Mesothelial cell of epicardium (in vitro differentiated cells): ENCODE data around the gene STING1. TPM values are rescaled to one million over a fixed set of nuclear protein-coding genes. Genes with fewer than 3 reads are reported as not detected.
"Not testable (repeated sequence)": the region's sequence is repeated elsewhere in the genome, so short reads cannot be mapped to it uniquely, and the experiment has no call there.

ENCODE experiments used
- DNase-seq, 2 experiments: peaks; one replicate each; pipeline ENCODE4 v3.0.0; 2021; ENCODE audit warnings: low spot score in 2 of 2; ENCODE audit not compliant: unreplicated experiment in 2 of 2
- H3K27ac Mint-ChIP-seq: 2 replicates; pipeline ENCODE4 v1.8.0; 2021; ENCODE audit warnings: mixed read lengths
- H3K27me3 Mint-ChIP-seq: 2 replicates; pipeline ENCODE4 v1.8.0; 2021; ENCODE audit warnings: low read depth, mixed read lengths
- H3K36me3 Mint-ChIP-seq: 2 replicates; pipeline ENCODE4 v1.8.0; 2021; ENCODE audit warnings: mixed read lengths
- H3K4me1 Mint-ChIP-seq: 2 replicates; pipeline ENCODE4 v1.8.0; 2021; ENCODE audit warnings: mixed read lengths
- H3K4me3 Mint-ChIP-seq: 2 replicates; pipeline ENCODE4 v1.8.0; 2021; ENCODE audit warnings: mild to moderate bottlenecking, moderate library complexity, mixed read lengths
- H3K9me3 Mint-ChIP-seq: 2 replicates; pipeline ENCODE4 v1.8.0; 2021; ENCODE audit warnings: mixed read lengths
- CTCF ChIP-seq: fragments of 200-600 bp; sonication (generic); IDR thresholded peaks from one replicate; pipeline ENCODE4 v1.5.0; 2021; ENCODE audit warnings: antibody characterized with exemption; ENCODE audit not compliant: unreplicated experiment
- total RNA-seq: library from RNA; stranded (reverse); gene quantifications from 3 replicates; pipeline ENCODE4 v1.2.1, GENCODE V29; 2021

Gene STING1
- 26.8 to 30.3 TPM (median 27.0 TPM) in 3 replicates for total RNA-seq

- H3K9me3 Mint-ChIP-seq: no peaks in the 10 kb centered on the region
- peak within 1 kb of the TSS; percentile 27 for H3K4me3 Mint-ChIP-seq
- H3K4me1 Mint-ChIP-seq: peaks cover 33% of the 10 kb centered on the region
- TF ChIP-seq CTCF: no peak
- peak within 1 kb of the TSS; percentile 94 for H3K27ac Mint-ChIP-seq
- H3K36me3 Mint-ChIP-seq: no peaks in the 10 kb centered on the region
- no peaks in the 10 kb centered on the region for H3K27me3 Mint-ChIP-seq
- DNase-seq: peak; percentile 57 to 72
Observed at GRCh38 chr5:139482050-139482889, at the start of gene STING1. TSS of gene STING1 (minus strand) at chr5:139482758. CDS start at chr5:139481704, 1,054 bp downstream.

GRCh38 chr5:139531772-139532169 lies 49.2 kb upstream of the STING1 start:
- TF ChIP-seq CTCF: no peak
- DNase-seq: no peak
- Mint-ChIP-seq H3K36me3 (no peaks in the 10 kb centered on the region), H3K9me3 (peaks cover 12% of the 10 kb centered on the region), H3K4me3 (no peak overlapping the region), H3K27ac (no peak overlapping the region), H3K4me1 (peaks cover 7% of the 10 kb centered on the region), H3K27me3 (no peaks in the 10 kb centered on the region)

GRCh38 chr5:139530079-139530478 lies 47.5 kb upstream of the STING1 start:
- not testable (repeated sequence) for H3K27ac Mint-ChIP-seq, H3K36me3 Mint-ChIP-seq, H3K4me3 Mint-ChIP-seq, H3K27me3 Mint-ChIP-seq, DNase-seq
- H3K9me3 Mint-ChIP-seq: peaks cover 12% of the 10 kb centered on the region
- peaks cover 12% of the 10 kb centered on the region for H3K4me1 Mint-ChIP-seq

- not testable (repeated sequence) for H3K36me3 Mint-ChIP-seq, H3K27ac Mint-ChIP-seq, DNase-seq, H3K4me3 Mint-ChIP-seq, H3K27me3 Mint-ChIP-seq
- H3K4me1 Mint-ChIP-seq: peaks cover 12% of the 10 kb centered on the region
- peaks cover 12% of the 10 kb centered on the region for H3K9me3 Mint-ChIP-seq
Observed at GRCh38 chr5:139528695-139529094, 46.1 kb upstream of the STING1 start.

GRCh38 chr5:139527896-139528467 lies 45.4 kb upstream of the STING1 start:
- H3K4me3 Mint-ChIP-seq, H3K27ac Mint-ChIP-seq, DNase-seq, H3K27me3 Mint-ChIP-seq, H3K36me3 Mint-ChIP-seq: not testable (repeated sequence)
- Mint-ChIP-seq H3K4me1 (peaks cover 12% of the 10 kb centered on the region), H3K9me3 (peaks cover 12% of the 10 kb centered on the region)

GRCh38 chr5:139527090-139527470 lies 44.5 kb upstream of the STING1 start:
- H3K27ac Mint-ChIP-seq, H3K27me3 Mint-ChIP-seq, H3K4me3 Mint-ChIP-seq, DNase-seq, H3K36me3 Mint-ChIP-seq: not testable (repeated sequence)
- Mint-ChIP-seq H3K9me3 (peaks cover 12% of the 10 kb centered on the region), H3K4me1 (peaks cover 12% of the 10 kb centered on the region)

- not testable (repeated sequence) for H3K27me3 Mint-ChIP-seq, H3K36me3 Mint-ChIP-seq, H3K4me3 Mint-ChIP-seq, DNase-seq, H3K27ac Mint-ChIP-seq
- Mint-ChIP-seq H3K9me3 (peaks cover 12% of the 10 kb centered on the region), H3K4me1 (peaks cover 12% of the 10 kb centered on the region)
Observed at GRCh38 chr5:139526309-139527089, 43.9 kb upstream of the STING1 start.

GRCh38 chr5:139525586-139526308 lies 43.2 kb upstream of the STING1 start:
- peaks cover 12% of the 10 kb centered on the region for H3K4me1 Mint-ChIP-seq
- not testable (repeated sequence) for H3K4me3 Mint-ChIP-seq

More at GRCh38 chr5:139525586-139526308, 43.2 kb upstream of the STING1 start:
- DNase-seq, H3K9me3 Mint-ChIP-seq, H3K27ac Mint-ChIP-seq, H3K36me3 Mint-ChIP-seq, H3K27me3 Mint-ChIP-seq: not testable (repeated sequence)
